Heart left ventricle (tissue), 13 donors: Measurements from ENCODE around the gene GPER1.

Experiments used
- POLR2A ChIP-seq, 2 donors: fragments of 450-650 bp; IDR thresholded peaks; one replicate each; pipeline ENCODE4 v1.6.1; 2017; ENCODE audit warnings: antibody characterized with exemption in 2 of 2, mild to moderate bottlenecking in 2 of 2, moderate library complexity in 2 of 2
- TF ChIP-seq, protein P1 (sequence below), 12 donors: fragments of 200-600 bp; sonication (generic) in 4 of 12; IDR thresholded peaks; one replicate each; pipeline versions ENCODE4 v1.5.0 to v1.8.0; 2018 to 2022; ENCODE audit warnings: antibody characterized with exemption in 12 of 12, mild to moderate bottlenecking in 5 of 12
- donor health status: ischemic (EF 13 %, LVEDD 7.1; RV severe dilation, severe dysfunction).
- donor health status: DM: no; HTN: yes; CAD: no.
- donor health status: DM: no; HTN: no; CAD: no.
- donor health status: ischemic (EF 25% LVEDD 6.9; RV normal size, moderate dysfunction).
- donor health status: ischemic (EF 25% LVEDD 5.7; RV mildly dilated, moderate dysfunction).
- donor health status: ischemic (EF 35%, LVEDD 5.7; RV mildly dilated, moderate dysfunction).
- donor health status: nonischemic (EF 11% LVEDD 7.7; RV severe dilation, severe dysfunction).
- donor health status: DM: yes; HTN: yes; CAD: no.
- donor health status: PGD.
- donor health status: ischemic (EF 29% LVEDD 5.4; RV normal size, mild dysfunction).
- donor health status: nonischemic (EF 23%, LVEDD 6.1; RV moderate dilation, normal function).

DNA sequence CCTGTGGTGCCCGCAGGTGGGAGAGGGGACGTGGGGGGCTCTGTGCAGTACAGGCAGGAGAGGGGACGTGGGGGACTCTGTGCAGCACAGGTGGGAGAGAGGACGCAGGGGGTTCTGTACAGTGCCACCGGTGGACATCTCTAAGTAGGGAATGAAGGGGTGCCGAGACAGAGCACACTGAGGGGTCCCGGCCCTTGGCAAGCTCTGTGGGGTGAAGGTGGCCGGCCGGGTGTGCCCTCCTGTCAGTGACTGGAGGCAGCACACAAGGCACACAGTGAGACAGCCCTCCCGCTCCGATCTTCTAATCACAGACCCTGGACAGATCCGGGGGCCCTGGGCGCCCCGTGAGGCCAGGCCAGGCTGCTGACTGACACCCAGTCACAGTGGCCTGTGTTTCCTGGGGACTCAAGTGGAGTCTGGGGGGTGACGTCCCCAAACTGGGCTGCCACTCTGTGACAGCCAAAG, 32.4 kb upstream of the GPER1 start:
- TF ChIP-seq, protein P1, sequence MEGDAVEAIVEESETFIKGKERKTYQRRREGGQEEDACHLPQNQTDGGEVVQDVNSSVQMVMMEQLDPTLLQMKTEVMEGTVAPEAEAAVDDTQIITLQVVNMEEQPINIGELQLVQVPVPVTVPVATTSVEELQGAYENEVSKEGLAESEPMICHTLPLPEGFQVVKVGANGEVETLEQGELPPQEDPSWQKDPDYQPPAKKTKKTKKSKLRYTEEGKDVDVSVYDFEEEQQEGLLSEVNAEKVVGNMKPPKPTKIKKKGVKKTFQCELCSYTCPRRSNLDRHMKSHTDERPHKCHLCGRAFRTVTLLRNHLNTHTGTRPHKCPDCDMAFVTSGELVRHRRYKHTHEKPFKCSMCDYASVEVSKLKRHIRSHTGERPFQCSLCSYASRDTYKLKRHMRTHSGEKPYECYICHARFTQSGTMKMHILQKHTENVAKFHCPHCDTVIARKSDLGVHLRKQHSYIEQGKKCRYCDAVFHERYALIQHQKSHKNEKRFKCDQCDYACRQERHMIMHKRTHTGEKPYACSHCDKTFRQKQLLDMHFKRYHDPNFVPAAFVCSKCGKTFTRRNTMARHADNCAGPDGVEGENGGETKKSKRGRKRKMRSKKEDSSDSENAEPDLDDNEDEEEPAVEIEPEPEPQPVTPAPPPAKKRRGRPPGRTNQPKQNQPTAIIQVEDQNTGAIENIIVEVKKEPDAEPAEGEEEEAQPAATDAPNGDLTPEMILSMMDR (IDR thresholded peaks at IDR 0.05) = no peak
- TF ChIP-seq POLR2A (IDR thresholded peaks at IDR 0.05) = no peak
